ENCODE measurements around the gene ZNF304.
A peak's percentile ranks its signal among the peaks of the same experiment; 100 is the strongest.
"Not testable (repeated sequence)": the region's sequence is repeated elsewhere in the genome, so short reads cannot be mapped to it uniquely, and the experiment has no call there.

ZNF304 gene

GRCh38 chr19:57362997-57363687, 12.1 kb downstream of the ZNF304 start, which contains the start of the genes TRAPPC2B and ZNF547:
Gene TRAPPC2B, plus strand, starts transcription at chr19:57363551. Its CDS starts 1,283 bp downstream, at chr19:57364834.
Gene ZNF547, plus strand, starts transcription at chr19:57363551. Its CDS starts 5,005 bp downstream, at chr19:57368556.
- peak; percentile 98 for DNase-seq

GRCh38 chr19:57363688-57364181, 12.7 kb downstream of the ZNF304 start:
- no peak for DNase-seq

GRCh38 chr19:57366776-57367175, 15.7 kb downstream of the ZNF304 start:
- no peak for DNase-seq

- no peak for DNase-seq
These were observed 23.1 kb downstream of the ZNF304 start for GRCh38 chr19:57374179-57374578.

GRCh38 chr19:57374647-57375046, 23.6 kb downstream of the ZNF304 start:
- DNase-seq, result not testable (repeated sequence)

DNA sequence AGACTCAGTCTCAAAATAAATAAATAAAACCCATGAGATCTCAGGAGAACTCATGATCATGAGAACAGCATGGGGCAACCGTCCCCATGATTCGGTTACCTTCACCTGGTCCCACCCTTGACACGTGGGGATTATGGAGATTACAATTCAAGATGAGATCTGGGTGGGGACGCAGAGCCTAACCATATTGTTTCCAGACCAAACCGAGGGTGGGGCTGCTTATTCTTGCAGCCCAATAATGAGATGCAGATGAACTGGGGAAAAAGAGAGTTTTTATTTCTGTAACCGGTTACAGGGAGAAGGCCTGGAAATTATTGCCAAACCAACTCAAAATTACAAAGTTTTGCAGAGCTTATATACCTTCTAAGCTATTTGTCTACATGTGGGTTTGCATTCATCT, 25.1 kb downstream of the ZNF304 start:
- no peak for DNase-seq

DNA sequence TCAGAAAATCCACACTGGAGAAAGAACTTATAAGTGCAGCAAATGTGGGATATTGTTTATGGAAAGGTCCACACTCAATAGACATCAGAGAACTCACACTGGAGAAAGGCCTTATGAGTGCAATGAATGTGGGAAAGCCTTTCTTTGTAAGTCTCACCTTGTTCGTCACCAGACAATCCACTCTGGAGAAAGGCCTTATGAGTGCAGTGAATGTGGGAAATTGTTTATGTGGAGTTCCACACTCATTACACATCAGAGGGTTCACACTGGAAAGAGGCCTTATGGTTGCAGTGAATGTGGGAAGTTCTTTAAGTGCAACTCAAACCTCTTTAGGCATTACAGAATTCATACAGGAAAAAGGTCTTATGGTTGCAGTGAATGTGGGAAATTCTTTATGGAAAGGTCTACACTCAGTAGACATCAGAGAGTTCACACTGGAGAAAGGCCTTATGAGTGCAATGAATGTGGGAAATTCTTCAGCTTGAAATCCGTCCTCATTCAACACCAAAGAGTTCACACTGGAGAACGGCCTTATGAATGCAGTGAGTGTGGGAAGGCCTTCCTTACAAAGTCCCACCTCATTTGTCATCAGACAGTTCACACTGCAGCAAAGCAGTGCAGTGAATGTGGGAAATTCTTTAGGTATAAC, 26.6 kb downstream of the ZNF304 start:
- no peak for DNase-seq

- DNase-seq, result no peak
These were observed 29.9 kb downstream of the ZNF304 start for GRCh38 chr19:57380923-57381322.

DNA sequence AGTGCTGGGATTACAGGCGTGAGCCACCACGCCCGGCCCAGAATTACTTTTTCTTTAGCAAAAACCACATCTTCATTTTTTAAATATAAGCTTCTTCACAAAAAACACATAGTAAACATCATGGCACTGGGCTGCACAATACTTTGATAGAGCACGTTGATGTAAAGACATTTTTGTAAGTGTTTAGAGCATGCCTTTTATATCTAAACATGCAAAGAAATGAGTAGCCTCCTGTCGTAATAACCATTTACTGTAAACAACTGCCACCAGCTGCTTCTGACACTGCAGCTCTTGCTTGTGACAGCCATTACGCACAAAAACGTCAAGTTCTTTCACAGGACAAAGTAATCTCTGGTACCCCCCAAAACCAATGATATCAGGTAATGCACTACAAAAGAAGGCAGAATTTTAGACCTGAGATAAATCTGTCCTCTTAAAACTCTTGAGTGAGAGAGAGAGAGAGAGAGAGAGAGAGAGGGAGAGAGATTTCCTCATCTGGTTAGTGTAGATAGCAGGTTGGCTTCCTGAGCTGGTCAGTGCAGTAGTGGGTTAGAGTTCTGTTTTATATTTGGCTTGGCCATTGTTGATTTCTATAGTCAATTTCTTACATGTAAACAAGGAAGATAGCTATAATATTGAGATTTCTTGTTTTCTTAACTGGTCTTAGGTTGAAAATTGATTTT, 31.9 kb downstream of the ZNF304 start:
- DNase-seq, result no peak

GRCh38 chr19:57389194-57389729, 38.2 kb downstream of the ZNF304 start:
- no peak for DNase-seq

GRCh38 chr19:57389730-57390598, 38.9 kb downstream of the ZNF304 start, which contains the start of gene ZNF548:
Gene ZNF548, plus strand, starts transcription at chr19:57389854. Its CDS starts 246 bp downstream, at chr19:57390100.
- peak; percentile 97 for DNase-seq

DNA sequence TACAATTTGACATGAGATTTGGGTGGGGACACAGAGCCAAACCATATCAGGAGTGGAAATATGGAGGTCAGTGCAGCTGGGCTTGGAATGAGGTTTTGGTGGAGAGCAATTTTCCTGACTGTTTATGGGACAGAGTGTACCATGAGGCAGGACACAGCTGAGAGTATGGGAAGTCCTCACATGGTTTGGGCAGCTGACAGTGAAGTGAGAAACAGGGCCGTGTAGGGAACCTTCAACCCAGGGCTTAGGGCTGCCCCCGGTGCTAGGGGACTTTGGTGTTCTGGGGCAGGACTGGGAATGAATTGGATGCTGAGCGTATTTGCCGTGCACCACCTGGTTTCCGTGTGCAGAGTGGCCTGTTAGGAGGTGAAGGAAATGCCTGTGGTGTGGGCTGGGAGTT, 44.6 kb downstream of the ZNF304 start:
- no peak for DNase-seq

DNA sequence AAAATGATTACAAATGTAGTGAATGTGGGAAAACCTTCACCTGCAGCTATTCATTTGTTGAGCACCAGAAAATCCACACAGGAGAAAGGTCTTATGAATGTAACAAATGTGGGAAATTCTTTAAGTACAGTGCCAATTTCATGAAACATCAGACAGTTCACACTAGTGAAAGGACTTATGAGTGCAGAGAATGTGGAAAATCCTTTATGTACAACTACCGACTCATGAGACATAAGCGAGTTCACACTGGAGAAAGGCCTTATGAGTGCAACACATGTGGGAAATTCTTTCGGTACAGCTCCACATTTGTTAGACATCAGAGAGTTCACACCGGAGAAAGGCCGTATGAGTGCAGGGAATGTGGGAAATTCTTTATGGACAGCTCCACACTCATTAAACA, 47.8 kb downstream of the ZNF304 start:
- no peak for DNase-seq

DNA sequence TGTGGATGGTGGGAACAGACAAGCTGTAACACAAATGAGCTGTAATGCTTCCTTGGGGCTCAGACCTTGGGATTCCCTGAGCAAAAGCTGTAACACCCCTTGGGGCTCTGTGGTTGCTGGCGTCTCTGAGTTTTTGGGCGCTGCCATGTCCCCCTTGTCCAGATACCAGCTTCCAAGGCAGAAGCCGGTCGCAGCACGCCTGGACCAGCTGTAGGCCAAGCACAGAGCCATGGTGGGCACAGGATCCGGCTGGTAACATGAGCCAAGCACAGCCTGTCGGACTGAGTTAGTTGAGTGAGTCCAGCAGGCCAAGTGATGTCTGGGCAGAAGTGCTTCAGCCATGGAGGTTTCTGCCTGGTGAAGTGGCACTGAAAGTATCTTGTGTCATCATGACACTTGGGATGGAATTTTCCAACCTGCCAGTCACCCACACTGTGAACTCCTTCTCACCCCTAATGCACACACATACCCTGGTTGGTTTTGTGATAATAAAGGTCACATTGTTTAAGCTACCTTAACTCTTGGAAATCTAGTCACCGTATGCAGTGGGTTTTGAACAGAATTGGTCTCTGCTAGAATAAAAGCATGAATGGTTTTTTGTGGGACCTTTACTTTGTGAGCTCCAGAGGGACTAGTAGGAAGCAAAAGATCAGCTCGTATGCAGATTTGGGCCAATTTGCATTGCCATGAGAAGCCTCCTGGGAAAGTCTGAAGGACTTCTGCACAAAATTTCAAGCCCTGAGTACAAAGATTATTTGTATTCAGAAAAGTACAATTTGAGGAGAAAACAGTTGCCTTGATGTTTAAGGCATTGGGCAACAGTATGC, 52.9 kb downstream of the ZNF304 start:
- no peak for DNase-seq

DNA sequence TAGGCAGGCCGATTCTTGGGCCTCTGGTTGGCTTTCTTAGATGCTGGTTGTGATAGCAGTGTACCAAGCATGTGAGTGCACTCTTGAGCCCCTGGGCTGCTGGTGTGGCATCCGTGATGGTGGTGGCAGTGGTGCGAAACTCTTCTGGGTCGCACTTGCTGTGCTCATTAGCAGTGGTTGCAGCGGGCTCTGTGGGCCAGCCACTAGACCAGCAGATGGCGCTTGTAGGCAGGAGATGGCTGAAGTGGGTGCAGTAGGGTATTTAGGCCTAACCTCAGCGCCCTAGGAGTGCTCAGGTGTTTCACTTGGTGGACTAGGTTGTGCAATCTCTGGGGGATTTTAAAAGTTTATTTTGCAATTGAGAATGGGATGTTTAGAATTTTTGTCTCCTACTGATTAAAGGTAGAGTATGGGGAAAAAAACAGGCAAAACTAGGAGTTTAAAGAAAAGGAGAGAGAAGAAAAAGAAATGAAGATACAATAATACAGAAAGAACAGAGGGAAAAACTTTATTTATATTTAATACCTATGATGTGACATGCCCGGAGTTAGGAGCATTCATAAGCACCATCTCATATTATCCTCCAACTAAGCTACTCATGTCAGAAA, 55.5 kb downstream of the ZNF304 start:
- DNase-seq, result no peak

Data from NCI-H1436 treated with DMSO at 0.1 percent for 48 hours (cell line).